ENCODE measurements around the gene SENP6.
A peak's percentile ranks its signal among the peaks of the same experiment; 100 is the strongest.
"Not testable (repeated sequence)": the region's sequence is repeated elsewhere in the genome, so short reads cannot be mapped to it uniquely, and the experiment has no call there.

Gene SENP6

DNA sequence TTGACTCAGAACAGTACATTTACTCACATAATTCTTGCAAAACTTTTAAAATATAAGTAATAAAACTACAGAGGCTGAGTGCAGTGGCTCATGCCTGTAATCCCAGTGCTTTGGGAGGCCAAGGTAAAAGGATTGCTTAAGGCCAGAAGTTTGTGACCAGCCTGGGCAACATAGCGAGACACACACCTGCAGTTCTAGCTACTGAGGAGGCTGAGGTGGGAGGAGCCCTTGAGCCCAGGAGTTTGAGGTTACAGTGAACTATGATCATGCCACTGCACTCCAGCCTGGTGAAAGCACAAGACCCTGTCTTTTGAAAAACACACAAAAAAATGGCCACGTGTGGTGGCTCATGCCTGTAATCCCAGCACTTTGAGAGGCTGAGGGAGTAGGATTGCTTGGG, 125.5 kb downstream of the SENP6 start:
- TF ChIP-seq POLR2A (IDR thresholded peaks at IDR 0.05; ENCODE audit: low read length) (no peak), GATA1 (IDR thresholded peaks at IDR 0.05; ENCODE audit: low read depth, low read length) (no peak)
- no peak for DNase-seq

DNA sequence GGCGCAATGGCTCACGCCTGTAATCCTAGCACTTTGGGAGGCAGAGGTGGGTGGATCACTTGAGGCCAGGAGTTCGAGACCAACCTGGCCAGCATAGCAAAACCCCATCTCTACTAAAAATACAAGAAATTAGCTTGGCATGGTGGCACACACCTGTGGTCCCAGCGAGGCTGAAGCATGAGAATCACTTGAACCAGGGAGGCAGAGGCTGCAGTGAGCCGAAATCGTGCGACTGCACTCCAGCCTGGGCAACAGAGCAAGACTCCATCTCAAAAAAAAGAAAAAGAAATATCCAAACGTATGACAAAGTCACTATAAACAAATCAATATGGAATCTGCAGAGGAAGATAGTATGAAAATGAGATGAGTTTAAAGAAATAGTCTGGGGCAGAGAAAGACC, 129.3 kb downstream of the SENP6 start:
- not testable (repeated sequence) for DNase-seq

DNA sequence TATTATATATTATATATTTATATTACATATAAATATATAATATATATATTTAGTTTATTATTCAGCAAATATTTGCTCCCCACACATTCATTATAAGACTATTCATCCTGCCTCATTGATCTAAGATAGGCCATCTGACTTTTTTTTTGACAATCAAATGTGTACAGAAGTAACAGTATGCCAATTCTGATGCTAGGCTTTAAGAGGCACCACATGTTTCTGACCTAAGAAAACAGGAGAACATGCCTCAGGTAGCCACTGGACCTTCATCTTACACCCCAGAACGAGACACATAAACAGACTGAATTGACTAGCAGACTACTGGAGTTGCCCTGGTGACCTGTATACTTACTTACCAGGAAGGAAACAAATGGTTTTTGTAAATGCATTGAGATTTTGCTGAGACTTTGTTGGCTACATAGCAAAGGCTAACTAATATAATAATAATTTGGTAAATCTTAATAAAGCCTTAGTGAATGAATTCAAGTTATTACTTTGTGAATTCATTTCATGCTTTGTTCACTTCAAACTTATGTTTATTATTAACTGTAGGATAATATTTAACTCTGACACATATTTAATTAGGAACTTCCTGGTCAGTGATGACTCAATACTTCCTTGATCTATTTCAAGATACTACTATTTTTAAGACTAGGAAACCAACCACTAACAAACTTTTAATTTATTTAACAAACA, 134.0 kb downstream of the SENP6 start:
- no peak for DNase-seq

DNA sequence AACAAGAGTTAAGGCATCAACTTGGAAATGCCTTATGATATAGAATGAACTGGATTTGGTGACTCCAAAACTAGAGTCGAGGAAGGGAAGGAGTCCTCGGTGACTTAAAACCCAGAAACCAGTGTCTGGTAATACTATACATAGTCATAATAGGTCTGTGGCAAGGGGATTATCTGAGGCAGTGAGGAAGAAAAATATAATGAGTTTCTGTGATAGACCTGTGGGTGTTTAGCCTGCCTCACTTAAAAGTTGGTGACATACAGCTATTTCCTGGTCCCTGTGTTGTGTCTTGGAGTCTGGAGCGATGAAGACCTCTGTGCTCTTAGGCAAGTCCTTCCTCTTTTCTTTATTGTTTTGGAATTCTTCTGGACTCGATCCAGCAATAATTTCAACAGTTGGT, 142.3 kb downstream of the SENP6 start:
- TF ChIP-seq GATA1 (IDR thresholded peaks at IDR 0.05; ENCODE audit: low read depth, low read length) (no peak), POLR2A (IDR thresholded peaks at IDR 0.05; ENCODE audit: low read length) (no peak)
- DNase-seq: no peak

More for the DNA sequence above, 134.0 kb downstream of the SENP6 start:
- no peak for TF ChIP-seq GATA1 (IDR thresholded peaks at IDR 0.05; ENCODE audit: low read depth, low read length)
- no peak for TF ChIP-seq POLR2A (IDR thresholded peaks at IDR 0.05; ENCODE audit: low read length)

DNA sequence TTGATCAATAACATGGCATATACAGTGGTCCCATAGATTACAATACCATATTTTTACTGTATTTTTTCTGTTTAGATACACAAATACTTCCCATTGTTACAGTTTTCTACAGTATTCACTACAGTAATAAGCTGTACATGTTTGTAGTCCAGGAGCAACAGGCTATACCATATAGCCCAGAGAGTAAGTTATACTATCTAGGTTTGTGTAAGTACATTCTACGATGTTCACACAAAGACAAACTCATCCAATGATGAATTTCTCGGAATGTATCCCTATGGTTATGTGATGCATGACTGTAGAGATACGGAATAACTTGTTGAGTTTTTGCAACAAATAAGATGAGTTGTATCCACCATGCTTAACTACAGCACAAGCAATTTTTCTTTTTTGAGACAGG, 143.7 kb downstream of the SENP6 start:
- DNase-seq: no peak

DNA sequence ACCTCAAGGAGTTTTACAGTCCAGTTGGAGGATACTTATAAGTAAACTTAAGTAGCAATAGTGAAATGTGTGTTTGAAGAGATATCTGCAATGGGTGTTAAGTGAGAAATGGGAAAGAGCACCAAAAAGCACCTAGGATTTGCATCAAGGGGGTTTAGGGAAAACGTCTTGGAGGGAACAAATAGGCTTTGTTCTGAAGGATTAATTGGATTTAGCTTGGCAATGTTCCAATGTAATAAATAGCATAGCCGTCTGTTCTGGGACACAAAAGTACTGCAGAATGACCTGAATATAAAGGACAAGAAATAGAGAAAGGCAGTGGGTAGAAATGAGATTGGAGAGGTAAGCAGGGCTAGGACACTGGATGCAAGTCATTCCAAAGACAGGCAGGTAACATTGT, 144.5 kb downstream of the SENP6 start:
- no peak for TF ChIP-seq POLR2A (IDR thresholded peaks at IDR 0.05; ENCODE audit: low read length)
- TF ChIP-seq GATA1 (IDR thresholded peaks at IDR 0.05; ENCODE audit: low read depth, low read length): no peak
- DNase-seq: no peak

More for the DNA sequence above, 143.7 kb downstream of the SENP6 start:
- TF ChIP-seq GATA1 (IDR thresholded peaks at IDR 0.05; ENCODE audit: low read depth, low read length): no peak
- TF ChIP-seq POLR2A (IDR thresholded peaks at IDR 0.05; ENCODE audit: low read length): no peak

DNA sequence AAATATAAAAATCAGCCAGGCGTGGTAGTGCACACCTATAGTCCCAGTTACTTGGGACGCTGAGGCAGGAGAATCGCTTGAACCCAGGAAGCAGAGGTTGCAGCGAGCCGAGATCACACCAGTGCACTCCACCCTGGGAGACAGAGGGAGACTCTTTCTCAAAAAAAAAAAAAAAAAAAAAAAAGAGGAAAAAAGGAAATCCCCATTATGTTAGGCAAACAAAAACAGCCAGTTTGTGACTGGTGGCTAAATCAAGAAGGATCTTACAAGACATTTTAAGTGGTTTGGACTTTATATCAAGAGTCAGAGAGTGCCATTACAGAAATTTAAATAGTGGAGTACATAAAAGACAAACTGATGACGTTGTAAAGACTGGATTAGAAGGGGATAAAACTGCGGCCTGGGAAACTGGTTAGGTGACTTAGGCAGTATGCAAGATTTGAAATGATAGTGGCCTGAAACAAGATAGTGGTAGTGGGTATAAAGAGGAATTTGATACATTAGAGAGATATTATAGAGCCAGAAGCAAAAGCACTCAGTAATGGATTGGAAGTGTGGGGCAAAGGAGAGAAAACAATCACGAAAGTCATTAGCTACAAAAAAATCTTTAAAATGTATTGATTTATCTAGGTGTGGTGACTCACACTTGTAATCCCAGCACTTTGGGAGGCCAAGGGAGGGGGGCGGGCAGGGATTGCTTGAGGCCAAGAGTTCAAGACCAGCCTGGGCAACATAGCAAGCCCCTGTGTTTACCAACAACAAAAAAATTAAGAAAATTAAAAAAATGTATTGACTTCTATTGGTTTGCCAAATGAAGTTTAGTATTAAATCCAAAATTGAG, 145.7 kb downstream of the SENP6 start:
- DNase-seq: no peak
- TF ChIP-seq GATA1 (IDR thresholded peaks at IDR 0.05; ENCODE audit: low read depth, low read length): no peak
- TF ChIP-seq POLR2A (IDR thresholded peaks at IDR 0.05; ENCODE audit: low read length): no peak

DNA sequence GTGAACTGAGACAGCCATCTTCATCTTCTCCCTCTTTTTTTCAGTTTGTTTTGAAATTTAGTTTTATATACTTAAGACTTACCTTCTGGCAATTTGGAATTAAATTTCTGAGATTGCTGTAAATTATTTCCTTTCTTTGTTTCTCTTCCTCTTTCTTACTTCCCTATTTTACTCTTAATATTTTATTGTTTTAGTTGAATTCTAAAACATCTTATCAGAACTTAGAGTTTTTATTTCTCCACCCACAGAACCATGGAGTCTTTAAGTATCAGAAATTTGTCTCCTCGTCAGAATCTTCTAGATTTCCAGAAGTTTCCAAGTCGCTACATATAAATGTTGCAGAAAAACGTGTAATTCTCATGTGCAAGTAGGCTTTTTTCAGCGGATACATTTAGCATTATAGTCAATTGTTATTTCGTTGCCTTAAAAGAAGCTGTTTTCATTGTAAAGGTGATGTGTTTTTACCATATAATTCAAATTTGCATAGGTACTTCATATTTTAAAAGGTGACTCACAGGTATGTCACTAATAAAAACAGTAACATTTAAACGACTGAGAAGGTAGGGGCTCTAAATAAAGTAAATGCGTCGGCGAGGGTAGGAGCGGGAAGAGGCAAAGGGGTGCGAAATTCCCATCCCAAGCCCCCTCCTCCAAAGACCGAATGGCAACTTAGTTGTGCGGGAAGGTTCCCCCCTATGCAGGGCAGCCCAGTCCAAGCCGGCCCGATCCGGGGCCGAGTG, 146.5 kb downstream of the SENP6 start:
- TF ChIP-seq POLR2A (IDR thresholded peaks at IDR 0.05; ENCODE audit: low read length): no peak
- TF ChIP-seq GATA1 (IDR thresholded peaks at IDR 0.05; ENCODE audit: low read depth, low read length): no peak

DNA sequence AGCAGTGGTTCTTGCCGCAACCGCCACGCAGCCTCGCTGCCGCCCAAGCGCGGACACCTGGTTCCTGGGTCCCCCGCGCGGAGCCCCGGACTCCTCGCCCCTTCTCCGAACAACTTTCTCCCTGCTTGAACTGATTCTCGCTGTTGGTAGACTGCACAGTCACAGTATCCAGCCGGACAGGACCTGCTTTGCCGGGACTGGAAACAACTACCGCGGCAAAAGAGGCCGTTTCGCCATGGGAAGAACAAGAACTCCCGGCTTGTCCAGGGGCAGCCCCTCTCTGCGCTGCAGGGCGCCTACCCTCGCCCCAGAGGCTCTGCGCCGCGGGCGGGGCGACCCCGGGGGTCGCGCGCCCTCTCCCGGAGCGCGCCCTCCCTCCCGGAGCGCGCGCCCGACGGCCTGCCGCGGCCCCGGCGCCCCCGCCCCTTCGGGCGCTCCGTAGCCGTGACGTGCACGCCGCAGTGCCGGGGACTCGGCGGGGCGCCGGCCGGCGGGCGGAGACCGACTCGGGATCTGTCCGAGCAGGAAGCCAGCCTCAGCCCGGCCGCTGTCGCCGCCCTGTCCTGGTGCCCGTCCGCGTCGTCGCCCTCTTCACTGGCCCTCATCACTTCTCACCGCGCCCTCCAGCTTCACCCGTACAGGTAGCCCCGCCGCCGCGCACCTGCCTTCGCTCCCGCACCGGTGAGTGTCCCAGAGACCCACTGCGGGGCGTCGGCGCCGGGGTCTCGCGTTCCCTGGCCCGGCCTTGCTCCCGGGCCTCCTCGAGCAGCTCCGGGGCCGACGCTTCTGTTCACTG, 147.3 kb downstream of the SENP6 start, which contains the start of gene MYO6:
Gene MYO6, plus strand, starts transcription at position 497 of the 796 bp plus-strand sequence. CDS start 68,309 bp downstream, outside the sequence.
- TF ChIP-seq POLR2A (IDR thresholded peaks at IDR 0.05; ENCODE audit: low read length): no peak
- TF ChIP-seq GATA1 (IDR thresholded peaks at IDR 0.05; ENCODE audit: low read depth, low read length): no peak
- peak; percentile 64 to 71 for DNase-seq

More for the DNA sequence above, 146.5 kb downstream of the SENP6 start:
- peak in 1 of 2 experiments; percentile 22 for DNase-seq

DNA sequence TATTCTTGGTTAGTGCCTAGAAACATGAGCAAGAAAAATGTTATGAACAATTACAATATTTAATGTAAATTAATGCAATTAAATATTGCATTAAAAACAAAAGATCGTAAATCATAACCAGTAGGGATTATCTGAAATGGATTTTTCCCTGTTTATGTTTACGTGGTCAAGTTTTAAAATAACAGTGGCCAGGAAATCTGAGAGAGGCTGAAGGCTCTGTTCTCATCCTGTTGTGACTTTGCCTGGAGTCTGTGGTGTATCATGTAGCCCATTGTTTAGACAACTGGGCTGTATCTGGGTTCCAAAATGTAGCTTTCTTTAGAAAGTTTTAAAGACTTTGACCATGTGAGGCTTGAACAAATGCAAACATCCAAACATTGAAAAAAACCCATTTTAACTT, 149.8 kb downstream of the SENP6 start:
- no peak for DNase-seq
- TF ChIP-seq POLR2A (IDR thresholded peaks at IDR 0.05; ENCODE audit: low read length): no peak
- no peak for TF ChIP-seq GATA1 (IDR thresholded peaks at IDR 0.05; ENCODE audit: low read depth, low read length)

DNA sequence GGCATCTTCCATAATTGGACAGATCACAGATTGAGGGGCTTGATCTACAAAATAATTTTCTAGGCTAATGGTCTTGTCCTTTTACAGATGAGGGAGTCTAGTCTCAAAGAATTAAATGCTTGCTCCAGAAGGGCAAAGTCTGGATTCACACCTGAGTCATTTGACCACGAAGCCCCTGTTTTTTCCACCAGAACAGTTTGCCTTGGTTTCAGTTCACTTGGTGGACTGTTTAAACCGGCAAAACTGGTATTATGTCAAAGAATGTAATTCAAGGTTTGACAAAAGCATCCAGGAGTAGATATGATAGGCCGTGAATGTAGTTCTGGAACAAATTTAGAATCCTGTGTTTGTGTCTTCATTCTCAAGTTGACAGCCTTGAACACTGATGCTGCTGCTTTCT, 150.7 kb downstream of the SENP6 start:
- TF ChIP-seq POLR2A (IDR thresholded peaks at IDR 0.05; ENCODE audit: low read length) (no peak), GATA1 (IDR thresholded peaks at IDR 0.05; ENCODE audit: low read depth, low read length) (no peak)

DNA sequence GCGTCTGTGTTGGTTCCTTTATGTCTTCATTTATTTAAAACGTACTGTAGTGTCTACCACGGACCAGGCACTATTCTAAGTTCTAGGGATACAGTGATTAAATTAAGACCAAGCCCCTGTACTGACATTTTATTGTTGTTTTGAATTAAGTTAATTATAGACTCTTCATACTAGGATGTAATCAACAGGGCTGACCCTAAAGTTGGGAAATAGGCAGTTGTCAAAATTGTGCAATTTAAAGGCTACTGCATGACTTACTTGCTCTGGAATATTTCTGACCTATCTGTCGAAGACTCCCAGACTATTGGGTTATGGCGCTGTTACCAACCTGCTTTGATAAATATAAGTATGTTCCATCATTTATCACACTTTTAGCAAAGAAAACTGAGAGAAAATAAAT, 154.0 kb downstream of the SENP6 start:
- DNase-seq: no peak
- TF ChIP-seq POLR2A (IDR thresholded peaks at IDR 0.05; ENCODE audit: low read length): no peak
- TF ChIP-seq GATA1 (IDR thresholded peaks at IDR 0.05; ENCODE audit: low read depth, low read length): no peak

More for the DNA sequence above, 150.7 kb downstream of the SENP6 start:
- no peak for DNase-seq

DNA sequence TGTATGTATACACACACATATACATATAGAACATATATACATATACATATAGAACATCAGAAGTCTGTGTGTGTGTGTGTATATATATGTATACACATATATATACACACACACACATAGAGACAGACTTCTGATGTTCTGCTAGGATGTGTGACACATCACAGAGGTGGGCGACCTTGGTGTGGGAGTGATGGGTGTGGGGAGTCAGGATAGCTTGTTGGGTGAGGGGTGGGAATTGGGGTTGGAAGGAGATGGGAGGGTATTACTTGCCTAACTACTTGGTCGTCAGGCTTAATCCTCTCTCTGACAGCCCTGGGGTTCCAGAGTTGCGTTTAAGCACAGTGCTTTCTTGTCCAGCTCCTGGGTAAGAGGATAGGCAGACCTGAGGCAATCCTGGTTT, 155.6 kb downstream of the SENP6 start:
- no peak for DNase-seq
- TF ChIP-seq GATA1 (IDR thresholded peaks at IDR 0.05; ENCODE audit: low read depth, low read length) (no peak), POLR2A (IDR thresholded peaks at IDR 0.05; ENCODE audit: low read length) (no peak)
